ENCODE results near the gene EHMT1. TPM values are rescaled to one million over a fixed set of nuclear protein-coding genes. Genes with fewer than 3 reads are reported as not detected.

Gene EHMT1
- total RNA-seq, 2 experiments from 2014 or later, result 80.6 to 87.8 TPM

DNA sequence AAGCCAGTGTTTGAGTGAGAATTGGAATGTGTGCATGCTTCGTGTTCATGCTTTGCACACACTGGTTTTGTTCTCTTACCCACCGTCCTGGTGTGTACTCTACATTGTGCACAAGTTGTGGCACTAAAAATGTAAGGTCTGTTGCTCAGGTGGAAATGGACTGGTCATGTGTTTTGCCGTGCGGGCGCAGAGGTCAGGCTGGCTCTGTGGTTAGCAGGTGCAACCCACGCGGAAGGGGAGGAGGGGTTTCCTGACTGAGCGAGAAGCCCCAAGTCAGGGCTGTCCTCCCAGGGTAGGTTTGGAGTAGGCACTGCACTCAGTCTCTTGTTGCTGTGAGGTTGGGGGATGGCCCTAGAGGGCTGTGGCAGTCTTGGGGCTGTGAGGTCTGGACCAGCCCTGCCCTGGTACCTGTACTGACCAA, 86.6 kb downstream of the EHMT1 start:
- ATAC-seq (ENCODE audit: poor library complexity), result peak; percentile 65

GRCh38 chr9:137705906-137706305, 87.1 kb downstream of the EHMT1 start:
- Mint-ChIP-seq H3K4me3 (no peak overlapping the region), H3K27me3 (no peaks in the 10 kb centered on the region), H3K36me3 (ENCODE audit: low read depth) (peaks cover 36% of the 10 kb centered on the region), H3K9me3 (peaks cover 4% of the 10 kb centered on the region), H3K4me1 (ENCODE audit: low read depth) (peaks cover 56% of the 10 kb centered on the region), H3K27ac (peak overlapping the region; percentile 58)
- H3K27ac ChIP-seq (ENCODE audit: low read depth in 1 of 2, low read length in 2 of 2), result no peak overlapping the region
- ChIA-PET CTCF (no interaction called here), POLR2A (no interaction called here)
- no peaks in the 10 kb centered on the region for H3K27me3 ChIP-seq (ENCODE audit: control insufficient read depth in 1 of 2, insufficient read depth in 2 of 2, low read length in 2 of 2)
- intact Hi-C loops (cut with DNase I, micrococcal nuclease), result no loop called here
- DNase-seq, result no peak
- H3K9me3 ChIP-seq (ENCODE audit: control insufficient read depth in 1 of 2, insufficient read depth in 1 of 2, low read length in 2 of 2), result peaks cover 13 to 17% of the 10 kb centered on the region in 2 experiments
- H3K4me3 ChIP-seq (ENCODE audit: low read length), result peak overlapping the region; percentile 24
- peaks cover 54% of the 10 kb centered on the region for H3K4me1 ChIP-seq (ENCODE audit: insufficient read depth, low read length)
- peak; percentile 21 for ATAC-seq (ENCODE audit: poor library complexity)
- TF ChIP-seq CTCF (IDR thresholded peaks at IDR 0.05), result no peak
- H3K36me3 ChIP-seq (ENCODE audit: insufficient read depth, low read length), result peaks cover 2% of the 10 kb centered on the region

More for the DNA sequence above, 86.6 kb downstream of the EHMT1 start:
- Mint-ChIP-seq H3K9me3 (peaks cover 4% of the 10 kb centered on the region), H3K27ac (peak overlapping the region; percentile 58), H3K4me3 (peak overlapping the region; percentile 76), H3K27me3 (no peaks in the 10 kb centered on the region), H3K4me1 (ENCODE audit: low read depth) (peaks cover 59% of the 10 kb centered on the region), H3K36me3 (ENCODE audit: low read depth) (peaks cover 39% of the 10 kb centered on the region)
- peak in 8 of 14 experiments; percentile 13 to 58 (median 42) for DNase-seq
- Histone ChIP-seq H3K9me3 (ENCODE audit: control insufficient read depth in 1 of 2, insufficient read depth in 1 of 2, low read length in 2 of 2) (peaks cover 13 to 17% of the 10 kb centered on the region in 2 experiments), H3K27me3 (ENCODE audit: control insufficient read depth in 1 of 2, insufficient read depth in 2 of 2, low read length in 2 of 2) (no peaks in the 10 kb centered on the region), H3K4me1 (ENCODE audit: insufficient read depth, low read length) (peaks cover 54% of the 10 kb centered on the region), H3K36me3 (ENCODE audit: insufficient read depth, low read length) (no peaks in the 10 kb centered on the region), H3K27ac (ENCODE audit: low read depth in 1 of 2, low read length in 2 of 2) (no peak overlapping the region), H3K4me3 (ENCODE audit: low read length) (peak overlapping the region; percentile 24)
- intact Hi-C loops (cut with DNase I, micrococcal nuclease), result no loop called here
- no peak for TF ChIP-seq CTCF (IDR thresholded peaks at IDR 0.05)
- CTCF ChIA-PET, result no interaction called here
- POLR2A ChIA-PET, result no interaction called here

GRCh38 chr9:137707361-137707760, 88.6 kb downstream of the EHMT1 start:
- no peak for TF ChIP-seq CTCF (IDR thresholded peaks at IDR 0.05)
- Mint-ChIP-seq H3K9me3 (peaks cover 4% of the 10 kb centered on the region), H3K4me1 (ENCODE audit: low read depth) (peaks cover 68% of the 10 kb centered on the region), H3K4me3 (peak overlapping the region; percentile 15), H3K36me3 (ENCODE audit: low read depth) (peaks cover 42% of the 10 kb centered on the region), H3K27me3 (no peaks in the 10 kb centered on the region), H3K27ac (no peak overlapping the region)
- Histone ChIP-seq H3K27me3 (ENCODE audit: control insufficient read depth in 1 of 2, insufficient read depth in 2 of 2, low read length in 2 of 2) (no peaks in the 10 kb centered on the region), H3K36me3 (ENCODE audit: insufficient read depth, low read length) (peaks cover 17% of the 10 kb centered on the region), H3K4me3 (ENCODE audit: low read length) (no peak overlapping the region), H3K9me3 (ENCODE audit: control insufficient read depth in 1 of 2, insufficient read depth in 1 of 2, low read length in 2 of 2) (peaks cover 16% of the 10 kb centered on the region in 2 experiments), H3K27ac (ENCODE audit: low read depth in 1 of 2, low read length in 2 of 2) (no peak overlapping the region), H3K4me1 (ENCODE audit: insufficient read depth, low read length) (peaks cover 54% of the 10 kb centered on the region)
- DNase-seq (no peak), ATAC-seq (ENCODE audit: poor library complexity) (no peak)
- ChIA-PET POLR2A (no interaction called here), CTCF (no interaction called here)
- intact Hi-C loops (cut with DNase I, micrococcal nuclease), result no loop called here

All from CD4-positive, alpha-beta T cell (primary cell).